Stimulated activated naive CD8-positive, alpha-beta T cell treated with anti-CD3 and anti-CD28 coated beads, Interleukin-15, amount 100 ng/mL, for 72 hours (primary cell): Measurements from ENCODE around the gene ITIH1.
A peak's percentile ranks its signal among the peaks of the same experiment; 100 is the strongest.

Source experiments
- ATAC-seq: fragments of 150-1000 bp; cut with Tn5 transposase; 2 replicates; pipeline ENCODE4 v1.10.0; 2021; ENCODE audit warnings: mild to moderate bottlenecking, moderate library complexity
- DNase-seq, 2 donors: peaks; one replicate each; pipeline ENCODE4 v3.0.0; 2021 to 2022
- H3K27ac Mint-ChIP-seq, 2 donors: one replicate each; pipeline ENCODE4 v1.8.0; 2022; ENCODE audit warnings: mild to moderate bottlenecking in 2 of 2, mixed read lengths in 2 of 2, moderate library complexity in 2 of 2
- H3K27me3 Mint-ChIP-seq: one replicate; pipeline ENCODE4 v1.8.0; 2022; ENCODE audit warnings: mixed read lengths
- H3K4me1 Mint-ChIP-seq: one replicate; pipeline ENCODE4 v1.8.0; 2022; ENCODE audit warnings: mild to moderate bottlenecking, mixed read lengths
- H3K4me3 Mint-ChIP-seq, 2 donors: one replicate each; pipeline ENCODE4 v1.8.0; 2022; ENCODE audit warnings: mild to moderate bottlenecking in 2 of 2, mixed read lengths in 2 of 2, moderate library complexity in 1 of 2
- H3K9me3 Mint-ChIP-seq, 2 donors: one replicate each; pipeline ENCODE4 v1.8.0; 2022; ENCODE audit warnings: mixed read lengths in 2 of 2

The ITIH1 gene

GRCh38 chr3:52834871-52835501 is 57.6 kb downstream of the ITIH1 start, which contains the start of gene MUSTN1:
MUSTN1 (minus strand) TSS chr3:52835019; CDS start chr3:52834948, 71 bp downstream.
- no peak within 1 kb of the TSS for H3K4me3 Mint-ChIP-seq
- DNase-seq = no peak
- peaks cover 34% of the 10 kb centered on the region for H3K4me1 Mint-ChIP-seq
- H3K27me3 Mint-ChIP-seq = no peaks in the 10 kb centered on the region
- no peaks in the 10 kb centered on the region for H3K9me3 Mint-ChIP-seq
- no peak for ATAC-seq
- H3K27ac Mint-ChIP-seq = peak within 1 kb of the TSS in 1 of 2 donors; percentile 34

- no peaks in the 10 kb centered on the region for H3K27me3 Mint-ChIP-seq
- ATAC-seq = no peak
- peaks cover 35% of the 10 kb centered on the region for H3K4me1 Mint-ChIP-seq
- H3K27ac Mint-ChIP-seq = no peak overlapping the region
- no peak for DNase-seq
- no peaks in the 10 kb centered on the region for H3K9me3 Mint-ChIP-seq
- no peak overlapping the region for H3K4me3 Mint-ChIP-seq
Observed at GRCh38 chr3:52835766-52836470, 58.5 kb downstream of the ITIH1 start.

- Mint-ChIP-seq H3K27ac (no peak overlapping the region), H3K9me3 (no peaks in the 10 kb centered on the region), H3K4me3 (no peak overlapping the region), H3K4me1 (peaks cover 29% of the 10 kb centered on the region), H3K27me3 (no peaks in the 10 kb centered on the region)
- DNase-seq = no peak
- ATAC-seq = no peak
Observed at GRCh38 chr3:52836471-52836845, 59.1 kb downstream of the ITIH1 start.

- Mint-ChIP-seq H3K9me3 (no peaks in the 10 kb centered on the region), H3K27me3 (no peaks in the 10 kb centered on the region), H3K4me3 (no peak overlapping the region), H3K4me1 (peaks cover 27% of the 10 kb centered on the region), H3K27ac (no peak overlapping the region)
- DNase-seq (no peak), ATAC-seq (no peak)
Observed at GRCh38 chr3:52836986-52837385, 59.6 kb downstream of the ITIH1 start.

- ATAC-seq = peak; percentile 82
- DNase-seq = no peak
- no peak overlapping the region for H3K27ac Mint-ChIP-seq
Observed at GRCh38 chr3:52838561-52839267, 61.3 kb downstream of the ITIH1 start.

DNA sequence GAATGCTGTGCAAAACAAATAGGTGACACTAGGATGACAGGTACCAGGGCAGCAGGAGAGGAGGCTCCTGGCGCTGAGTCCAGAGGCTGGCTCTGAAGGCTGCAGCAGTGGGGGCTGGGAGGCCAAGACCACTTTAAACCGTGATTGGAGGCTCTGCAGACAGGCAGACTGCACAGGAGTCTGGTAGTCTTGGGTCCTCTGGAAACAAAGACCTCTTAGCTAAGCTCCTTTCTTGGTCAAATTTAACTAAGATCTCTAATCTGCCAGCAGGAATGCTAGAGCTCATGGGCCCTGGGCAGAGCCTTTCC is 61.8 kb downstream of the ITIH1 start:
- Mint-ChIP-seq H3K4me3 (no peak overlapping the region), H3K27ac (no peak overlapping the region), H3K27me3 (no peaks in the 10 kb centered on the region), H3K4me1 (peaks cover 27% of the 10 kb centered on the region), H3K9me3 (no peaks in the 10 kb centered on the region)
- ATAC-seq = no peak
- no peak for DNase-seq

More at GRCh38 chr3:52838561-52839267, 61.3 kb downstream of the ITIH1 start:
- Mint-ChIP-seq H3K4me1 (peaks cover 27% of the 10 kb centered on the region), H3K27me3 (no peaks in the 10 kb centered on the region), H3K9me3 (no peaks in the 10 kb centered on the region), H3K4me3 (no peak overlapping the region)

- Mint-ChIP-seq H3K4me3 (no peak overlapping the region), H3K27me3 (no peaks in the 10 kb centered on the region), H3K4me1 (peaks cover 27% of the 10 kb centered on the region), H3K9me3 (no peaks in the 10 kb centered on the region), H3K27ac (peak overlapping the region in 1 of 2 donors; percentile 14)
- no peak for ATAC-seq
- DNase-seq = no peak
Observed at GRCh38 chr3:52839892-52840545, 62.6 kb downstream of the ITIH1 start.

- H3K27me3 Mint-ChIP-seq = no peaks in the 10 kb centered on the region
- ATAC-seq = no peak
- no peak for DNase-seq
- no peaks in the 10 kb centered on the region for H3K9me3 Mint-ChIP-seq
- H3K27ac Mint-ChIP-seq = no peak overlapping the region
- H3K4me1 Mint-ChIP-seq = peaks cover 28% of the 10 kb centered on the region
- no peak overlapping the region for H3K4me3 Mint-ChIP-seq
Observed at GRCh38 chr3:52841211-52841980, 64.0 kb downstream of the ITIH1 start.
